GM19099 (cell line): Measurements from ENCODE around the gene ANKS1B.

Source experiments
- POLR2A ChIP-seq: IDR thresholded peaks from 3 replicates; pipeline ENCODE4 v1.6.1; 2011; ENCODE audit warnings: low read depth; ENCODE audit not compliant: insufficient read length; ENCODE audit errors: extremely low read depth

Gene ANKS1B

DNA sequence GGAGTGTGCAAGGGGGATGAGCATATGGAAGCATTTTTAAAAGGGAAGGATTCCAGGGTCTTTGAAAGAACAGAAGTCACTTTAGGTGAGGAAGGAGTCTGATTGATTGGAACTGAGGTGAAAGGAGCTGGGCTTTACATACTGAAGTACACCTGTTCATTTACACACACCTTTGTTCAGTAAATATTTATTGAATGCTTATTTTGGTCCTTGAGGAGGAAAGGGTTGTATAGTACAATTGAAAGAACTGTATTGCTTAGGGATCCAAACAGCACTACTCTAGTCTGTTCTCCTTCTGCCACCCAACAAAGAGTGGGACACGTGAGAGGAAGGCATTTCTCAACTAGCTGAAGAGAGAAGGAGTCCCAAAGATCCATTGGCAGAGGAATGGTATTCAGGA, 1275.7 kb downstream of the ANKS1B start:
- TF ChIP-seq POLR2A: no peak

GRCh38 chr12:98701166-98701565, 1283.6 kb downstream of the ANKS1B start:
- no peak for TF ChIP-seq POLR2A

DNA sequence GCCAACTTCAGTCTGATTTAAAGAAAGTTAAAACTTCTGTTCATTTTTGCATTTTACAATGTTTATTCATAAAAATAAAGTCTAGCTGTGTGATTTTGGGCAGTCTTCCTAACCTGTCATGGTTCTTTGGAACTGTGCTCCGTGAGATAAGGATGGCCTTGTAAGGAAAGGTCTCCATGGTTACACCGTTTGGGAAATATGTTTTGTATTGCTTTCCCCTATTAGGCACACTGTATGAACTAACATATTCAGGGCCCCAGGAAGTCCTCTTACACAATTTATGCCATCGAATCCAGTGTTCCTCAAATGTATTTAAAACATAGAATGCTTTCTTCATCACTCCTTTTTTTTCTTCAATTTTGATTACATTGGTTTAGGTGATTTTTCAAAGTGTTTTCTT, 1285.2 kb downstream of the ANKS1B start:
- no peak for TF ChIP-seq POLR2A

DNA sequence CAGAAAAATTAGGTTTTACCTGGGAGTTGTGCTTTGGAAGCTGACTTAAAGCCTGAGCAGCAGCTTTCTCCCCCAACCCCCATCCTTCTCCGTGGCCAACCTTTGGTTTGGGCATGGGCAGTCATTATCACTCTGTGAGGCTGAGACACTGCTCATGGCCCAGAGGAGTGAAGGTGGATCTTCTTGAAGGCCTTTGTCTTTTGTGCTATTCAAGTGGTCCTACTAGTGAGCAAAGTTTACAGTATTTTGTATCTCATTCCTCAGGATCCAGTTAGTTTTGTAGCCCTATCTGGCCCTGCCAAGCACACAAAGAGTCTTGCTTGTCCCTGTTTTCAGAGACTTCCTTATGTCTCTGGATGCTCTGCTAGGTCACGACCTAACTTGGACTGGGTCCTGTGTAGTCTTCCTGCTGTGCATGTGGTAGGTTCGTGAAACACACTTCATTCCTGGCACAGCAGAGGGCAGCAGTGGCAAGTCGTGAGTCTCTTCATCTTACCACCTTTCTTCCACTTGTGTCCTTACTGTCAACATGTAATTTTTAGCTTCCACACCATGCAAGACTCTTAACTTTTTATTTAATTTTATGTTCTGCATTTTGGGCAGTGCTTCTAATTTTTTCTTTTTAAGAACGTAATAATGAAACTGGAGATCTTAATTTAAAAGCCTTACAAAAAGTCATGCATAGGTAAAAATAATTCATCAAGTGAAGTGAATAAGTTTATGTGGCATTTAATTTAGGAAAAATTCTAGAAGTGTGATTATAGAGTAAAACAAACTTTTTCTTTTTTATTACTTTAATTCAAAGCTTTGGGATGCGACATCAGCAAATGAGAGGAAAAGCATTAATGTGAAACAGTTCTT, 1285.9 kb downstream of the ANKS1B start:
- no peak for TF ChIP-seq POLR2A

GRCh38 chr12:98697209-98697608, 1287.5 kb downstream of the ANKS1B start:
- no peak for TF ChIP-seq POLR2A

DNA sequence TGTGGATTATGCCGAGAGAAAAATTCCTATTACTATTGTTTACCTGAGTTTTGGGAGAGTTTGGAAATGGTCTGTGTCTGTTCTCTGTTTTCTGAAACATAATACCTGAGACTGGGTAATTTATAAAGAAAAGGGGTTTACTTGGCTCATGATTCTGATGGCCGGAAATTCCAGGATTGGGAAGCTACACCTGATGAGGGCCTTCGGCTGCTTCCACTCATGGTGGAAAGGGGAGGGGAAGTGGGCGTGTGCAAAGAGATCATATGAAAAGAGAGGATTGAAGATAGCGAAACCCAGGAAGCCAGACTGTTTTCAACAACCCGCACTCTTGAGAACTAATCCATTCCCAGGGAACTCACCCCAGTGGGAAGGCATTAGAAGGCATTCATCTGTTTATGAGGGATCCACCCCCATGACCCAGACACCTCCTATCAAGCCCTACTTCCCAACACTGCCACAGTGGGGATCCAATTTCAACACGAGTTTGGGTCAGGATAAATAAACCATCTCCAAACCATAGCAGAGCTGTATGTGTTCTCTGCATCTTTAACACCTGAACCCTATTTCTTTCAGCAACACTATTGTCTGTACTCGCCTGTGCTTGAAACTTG, 1288.6 kb downstream of the ANKS1B start:
- no peak for TF ChIP-seq POLR2A

DNA sequence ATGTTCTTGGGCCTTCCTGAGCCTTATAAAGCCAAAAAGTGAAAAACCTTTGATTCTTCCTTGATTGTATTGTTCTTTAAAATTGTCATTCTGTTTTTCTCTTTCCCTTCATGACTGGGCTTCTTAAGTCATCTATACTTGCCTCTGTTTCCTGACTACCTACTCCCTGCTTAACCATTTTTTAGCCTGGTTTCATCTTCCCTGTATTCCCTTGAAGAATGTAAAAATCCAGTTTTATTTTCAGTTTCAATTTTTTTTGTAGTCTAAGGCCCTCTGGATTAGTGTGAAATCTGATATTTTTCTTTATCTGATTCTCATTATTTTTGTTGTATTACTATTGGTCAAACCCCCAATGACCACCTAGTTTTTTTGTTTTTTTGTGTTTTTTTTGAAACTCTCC, 1293.4 kb downstream of the ANKS1B start:
- no peak for TF ChIP-seq POLR2A

- no peak for TF ChIP-seq POLR2A
These were observed 1298.1 kb downstream of the ANKS1B start for GRCh38 chr12:98686603-98687002.
